GM21390 (cell line): Measurements from ENCODE around the gene RPL15.
"Not testable (repeated sequence)": the region's sequence is repeated elsewhere in the genome, so short reads cannot be mapped to it uniquely, and the experiment has no call there.

Source experiments
- ATAC-seq: cut with Tn5 transposase; IDR thresholded peaks from one replicate; pipeline ENCODE4 v1.9.1; 2021; ENCODE audit not compliant: unreplicated experiment

The RPL15 gene

GRCh38 chr3:23889386-23889785, 27.5 kb upstream of the RPL15 start:
- ATAC-seq = no peak

- no peak for ATAC-seq
Measured at GRCh38 chr3:23889950-23890349, 27.0 kb upstream of the RPL15 start.

GRCh38 chr3:23894254-23895061, 22.5 kb upstream of the RPL15 start:
- no peak for ATAC-seq

GRCh38 chr3:23895181-23895580, 21.8 kb upstream of the RPL15 start:
- no peak for ATAC-seq

- no peak for ATAC-seq
Measured at GRCh38 chr3:23900744-23901143, 16.2 kb upstream of the RPL15 start.

GRCh38 chr3:23904545-23904944, 12.4 kb upstream of the RPL15 start:
- no peak for ATAC-seq

- ATAC-seq = no peak
Measured at GRCh38 chr3:23909341-23909740, 7.6 kb upstream of the RPL15 start.

GRCh38 chr3:23911397-23911796, 5.5 kb upstream of the RPL15 start:
- ATAC-seq = no peak

GRCh38 chr3:23912335-23912734, 4.6 kb upstream of the RPL15 start:
- ATAC-seq = not testable (repeated sequence)

GRCh38 chr3:23913182-23913581, 3.8 kb upstream of the RPL15 start:
- no peak for ATAC-seq

GRCh38 chr3:23913873-23914743, 2.8 kb upstream of the RPL15 start:
- no peak for ATAC-seq

GRCh38 chr3:23915537-23916108, 1.3 kb upstream of the RPL15 start:
- no peak for ATAC-seq

GRCh38 chr3:23916152-23916885, 613 bp upstream of the RPL15 start:
- ATAC-seq = peak; percentile 44

GRCh38 chr3:23917679-23918303, 859 bp downstream of the RPL15 start:
- ATAC-seq = not testable (repeated sequence)

- ATAC-seq = not testable (repeated sequence)
Measured at GRCh38 chr3:23918331-23918730, 1.4 kb downstream of the RPL15 start.

- no peak for ATAC-seq
Measured at GRCh38 chr3:23919628-23920027, 2.7 kb downstream of the RPL15 start.

GRCh38 chr3:23920151-23920655, 3.3 kb downstream of the RPL15 start:
- ATAC-seq = no peak

- ATAC-seq = no peak
Measured at GRCh38 chr3:23921052-23921511, 4.2 kb downstream of the RPL15 start.

GRCh38 chr3:23923786-23924185, 6.9 kb downstream of the RPL15 start:
- ATAC-seq = no peak

GRCh38 chr3:23926246-23926645, 9.3 kb downstream of the RPL15 start:
- no peak for ATAC-seq
